ENCODE measurements around the gene KLHL26. TPM values are rescaled to one million over a fixed set of nuclear protein-coding genes. Genes with fewer than 3 reads are reported as not detected.

Gene KLHL26
- total RNA-seq, 1 experiment from 2014 or later: 5.9 TPM

- DNase-seq (ENCODE audit: low spot score): no peak
Observed at GRCh38 chr19:18612772-18613588, 23.8 kb upstream of the KLHL26 start, which contains the start of gene TMEM59L. TMEM59L (plus strand) TSS chr19:18612870; CDS start chr19:18612959, 89 bp downstream.

GRCh38 chr19:18613589-18614234, 23.1 kb upstream of the KLHL26 start:
- no peak for DNase-seq (ENCODE audit: low spot score)

GRCh38 chr19:18616023-18616422, 20.8 kb upstream of the KLHL26 start:
- no peak for DNase-seq (ENCODE audit: low spot score)

- DNase-seq (ENCODE audit: low spot score): no peak
Observed at GRCh38 chr19:18617562-18617961, 19.3 kb upstream of the KLHL26 start.

- no peak for DNase-seq (ENCODE audit: low spot score)
Observed at GRCh38 chr19:18618236-18618635, 18.6 kb upstream of the KLHL26 start.

- no peak for DNase-seq (ENCODE audit: low spot score)
Observed at GRCh38 chr19:18620311-18620710, 16.5 kb upstream of the KLHL26 start.

GRCh38 chr19:18620902-18621301, 15.9 kb upstream of the KLHL26 start:
- DNase-seq (ENCODE audit: low spot score): no peak

GRCh38 chr19:18626906-18627305, 9.9 kb upstream of the KLHL26 start:
- no peak for DNase-seq (ENCODE audit: low spot score)

- DNase-seq (ENCODE audit: low spot score): no peak
Observed at GRCh38 chr19:18629166-18630088, 7.4 kb upstream of the KLHL26 start.

- no peak for DNase-seq (ENCODE audit: low spot score)
Observed at GRCh38 chr19:18633321-18633720, 3.5 kb upstream of the KLHL26 start.

- no peak for DNase-seq (ENCODE audit: low spot score)
Observed at GRCh38 chr19:18634612-18635297, 2.1 kb upstream of the KLHL26 start.

GRCh38 chr19:18635831-18636182, 1.0 kb upstream of the KLHL26 start:
- no peak for DNase-seq (ENCODE audit: low spot score)

GRCh38 chr19:18636183-18636968, 452 bp upstream of the KLHL26 start:
- DNase-seq (ENCODE audit: low spot score): peak; percentile 89

- DNase-seq (ENCODE audit: low spot score): peak; percentile 46
Observed at GRCh38 chr19:18637673-18638630, 1.1 kb downstream of the KLHL26 start.

GRCh38 chr19:18639706-18640243, 2.9 kb downstream of the KLHL26 start:
- DNase-seq (ENCODE audit: low spot score): no peak

- DNase-seq (ENCODE audit: low spot score): no peak
Observed at GRCh38 chr19:18644196-18645034, 7.6 kb downstream of the KLHL26 start.

- no peak for DNase-seq (ENCODE audit: low spot score)
Observed at GRCh38 chr19:18645035-18645511, 8.2 kb downstream of the KLHL26 start.
